Panc1 (cell line): ENCODE data around the gene SNED1.

ENCODE experiments used
- CTCF ChIP-seq: fragments of 450-650 bp; IDR thresholded peaks from 2 replicates; pipeline ENCODE4 v1.5.1; 2017; ENCODE audit warnings: mild to moderate bottlenecking
- POLR2AphosphoS5 ChIP-seq: IDR thresholded peaks from 2 replicates; pipeline ENCODE4 v1.6.1; 2012; ENCODE audit warnings: mild to moderate bottlenecking, low read depth, low read length, moderate library complexity
- REST ChIP-seq, 2 experiments: IDR thresholded peaks; 2 replicates each; pipeline ENCODE4 v1.6.1; 2011 to 2012; ENCODE audit warnings: low read depth in 2 of 2, control low read depth in 1 of 2, low read length in 1 of 2, mild to moderate bottlenecking in 1 of 2, moderate library complexity in 1 of 2; ENCODE audit not compliant: insufficient read depth in 1 of 2
- SIN3A ChIP-seq: IDR thresholded peaks from 2 replicates; pipeline ENCODE4 v1.6.1; 2012; ENCODE audit warnings: low read depth, mild to moderate bottlenecking, low read length, moderate library complexity, borderline replicate concordance; ENCODE audit not compliant: insufficient read depth

- TF ChIP-seq CTCF (no peak), SIN3A (no peak), POLR2AphosphoS5 (no peak), REST (IDR thresholded peaks at IDR 0.05; ENCODE audit: insufficient read depth in 1 of 2, low read depth in 2 of 2, low read length in 1 of 2) (no peak)
Measured at GRCh38 chr2:241118737-241119505, 120.5 kb downstream of the SNED1 start.
